ENCODE data around the gene NAT8L. TPM values are rescaled to one million over a fixed set of nuclear protein-coding genes. Genes with fewer than 3 reads are reported as not detected.
A peak's percentile ranks its signal among the peaks of the same experiment; 100 is the strongest.

The NAT8L gene
- total RNA-seq, 1 donor = under 0.01 TPM

DNA sequence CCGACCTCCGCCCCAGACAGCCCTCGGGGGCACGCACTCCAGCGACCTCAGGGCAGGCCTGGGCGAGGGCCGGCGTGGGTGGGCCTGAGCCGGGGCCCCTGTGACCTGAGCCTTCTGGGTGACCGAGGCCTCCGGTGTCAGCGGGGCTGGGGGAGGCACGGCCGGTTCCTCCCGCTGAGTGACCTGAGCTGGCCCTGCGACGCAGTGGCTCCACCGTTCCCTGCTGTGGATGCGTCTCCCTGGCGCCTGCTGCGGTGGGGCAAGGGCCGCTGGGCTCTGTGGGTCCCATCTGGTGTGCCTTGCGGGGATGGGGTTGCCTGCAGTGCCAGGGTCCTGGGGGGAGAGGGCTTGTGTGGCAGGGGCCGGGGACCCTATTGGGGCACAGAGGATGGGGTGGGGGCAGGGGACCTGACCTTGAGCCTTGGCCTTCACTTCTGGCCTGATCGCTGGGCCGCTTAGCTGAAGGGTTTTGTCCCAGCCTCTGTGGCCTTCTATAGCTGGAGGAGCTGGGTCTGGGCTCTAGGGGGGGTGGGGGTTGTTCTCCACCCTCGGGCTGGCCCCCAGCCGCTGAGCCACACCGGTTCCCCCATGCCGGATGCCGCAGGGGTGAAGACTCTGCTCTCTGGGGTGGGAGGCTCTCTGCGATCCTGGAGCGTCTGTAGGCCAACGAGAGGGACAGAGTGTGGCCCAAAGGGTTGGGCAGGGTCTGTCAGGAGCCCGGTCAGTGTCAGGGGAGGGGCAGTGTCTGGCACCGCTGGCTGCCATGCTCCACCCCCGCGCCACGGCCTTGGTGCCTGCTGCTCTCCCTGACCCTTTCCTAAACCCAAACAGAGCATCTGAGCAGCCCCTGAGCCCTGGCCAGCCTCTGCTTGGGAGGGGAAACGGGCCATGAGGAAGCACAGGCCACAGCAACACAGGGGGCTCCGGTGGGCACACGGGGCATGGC lies 2.3 kb downstream of the NAT8L start:
- no peak overlapping the region for H3K4me3 ChIP-seq (ENCODE audit: insufficient read depth, low read length)
- H3K36me3 ChIP-seq (ENCODE audit: insufficient read depth, low read length) = no peaks in the 10 kb centered on the region
- no peak overlapping the region for H3K4me2 ChIP-seq (ENCODE audit: insufficient read depth, low read length)
- H3K9me3 ChIP-seq (ENCODE audit: low read depth, low read length) = no peaks in the 10 kb centered on the region
- no peak overlapping the region for H3K27ac ChIP-seq (ENCODE audit: low read depth, low read length)
- H2AFZ ChIP-seq (ENCODE audit: low read length) = no peak overlapping the region
- H3K4me1 ChIP-seq (ENCODE audit: insufficient read depth, low read length) = no peaks in the 10 kb centered on the region
- DNase-seq (ENCODE audit: insufficient read length, low spot score, missing footprints) = peak; percentile 86
- no peaks in the 10 kb centered on the region for H3K79me2 ChIP-seq (ENCODE audit: insufficient read depth, low read length)
- TF ChIP-seq CTCF (IDR thresholded peaks at IDR 0.05; ENCODE audit: extremely low read depth, low read depth, low read length) = no peak
- H4K20me1 ChIP-seq (ENCODE audit: insufficient read depth, low read length) = no peaks in the 10 kb centered on the region
- peaks cover 23% of the 10 kb centered on the region for H3K27me3 ChIP-seq (ENCODE audit: insufficient read depth, low read length)

DNA sequence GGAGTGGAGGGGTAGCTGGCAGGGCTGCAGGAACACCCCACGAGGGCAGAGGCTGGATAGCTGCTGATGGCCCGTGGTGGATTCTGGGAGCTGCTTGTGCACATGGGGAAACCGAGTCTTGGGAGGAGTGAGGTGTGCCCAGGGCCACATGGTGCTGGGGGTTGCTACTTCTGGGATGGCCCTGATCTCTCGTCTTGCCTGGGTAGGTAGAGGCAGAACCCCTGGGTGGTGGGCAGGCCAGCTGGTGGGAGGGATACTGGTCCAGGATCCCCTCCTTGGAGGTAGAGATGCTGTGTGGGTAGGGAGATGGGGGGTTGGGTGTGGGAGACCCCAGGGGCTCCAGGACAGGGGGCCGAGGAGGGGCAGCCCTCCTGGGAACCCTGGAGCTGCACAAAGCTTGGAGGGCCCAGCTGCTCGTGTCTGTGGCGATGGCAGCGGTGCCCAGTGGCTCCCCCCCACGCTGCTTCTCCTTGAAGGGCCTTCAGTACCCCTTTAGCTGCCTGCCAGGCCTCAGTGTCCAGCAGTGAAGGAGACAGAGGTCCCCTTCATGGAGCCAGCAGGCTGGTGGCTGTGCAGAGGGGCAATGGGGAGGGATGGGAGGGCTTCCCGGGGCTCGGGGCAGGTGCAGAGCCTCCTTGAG lies 3.2 kb downstream of the NAT8L start:
- Histone ChIP-seq H3K36me3 (ENCODE audit: insufficient read depth, low read length) (no peaks in the 10 kb centered on the region), H4K20me1 (ENCODE audit: insufficient read depth, low read length) (no peaks in the 10 kb centered on the region), H3K4me3 (ENCODE audit: insufficient read depth, low read length) (no peak overlapping the region), H3K4me2 (ENCODE audit: insufficient read depth, low read length) (no peak overlapping the region), H3K27me3 (ENCODE audit: insufficient read depth, low read length) (peaks cover 17% of the 10 kb centered on the region), H3K4me1 (ENCODE audit: insufficient read depth, low read length) (no peaks in the 10 kb centered on the region), H3K79me2 (ENCODE audit: insufficient read depth, low read length) (no peaks in the 10 kb centered on the region), H3K9me3 (ENCODE audit: low read depth, low read length) (no peaks in the 10 kb centered on the region), H3K27ac (ENCODE audit: low read depth, low read length) (no peak overlapping the region), H2AFZ (ENCODE audit: low read length) (no peak overlapping the region)
- no peak for TF ChIP-seq CTCF (IDR thresholded peaks at IDR 0.05; ENCODE audit: extremely low read depth, low read depth, low read length)
- no peak for DNase-seq (ENCODE audit: insufficient read length, low spot score, missing footprints)

DNA sequence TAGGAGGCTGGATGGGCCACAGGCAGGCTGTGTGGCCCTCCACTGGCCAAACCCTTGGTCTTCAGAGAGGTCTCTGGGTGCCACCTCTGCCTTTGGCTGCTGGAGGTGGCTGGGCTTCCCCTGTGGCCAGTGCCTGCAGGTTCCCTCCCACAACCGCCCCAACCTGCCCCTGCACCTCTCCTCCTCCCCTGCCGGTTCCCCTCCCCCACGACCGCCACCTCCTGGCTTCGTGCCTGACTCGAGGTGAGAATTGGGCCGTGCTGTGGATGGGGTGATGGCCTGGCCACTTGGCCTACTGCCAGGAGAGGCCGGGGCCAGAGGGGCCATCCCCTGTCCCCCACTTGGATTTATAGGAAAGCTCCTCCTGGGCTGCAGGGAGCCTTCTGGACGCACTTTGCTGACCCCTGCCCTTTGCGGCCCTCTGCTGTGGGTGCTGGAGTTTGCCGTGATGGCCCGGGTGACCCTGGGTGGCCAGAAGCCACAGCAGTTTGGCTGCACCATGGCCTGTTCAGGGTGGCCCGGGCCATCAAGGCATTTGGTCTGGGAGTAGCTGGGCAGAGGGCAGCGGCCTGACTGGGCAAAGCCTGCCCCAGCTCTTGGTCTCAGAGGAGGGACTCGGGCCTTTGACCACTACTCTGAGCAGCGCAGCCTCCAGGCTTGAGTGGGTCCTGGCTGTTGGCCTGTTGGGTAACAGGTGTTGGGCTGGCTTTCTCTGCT lies 3.8 kb downstream of the NAT8L start:
- H4K20me1 ChIP-seq (ENCODE audit: insufficient read depth, low read length) = no peaks in the 10 kb centered on the region
- peak; percentile 87 for DNase-seq (ENCODE audit: insufficient read length, low spot score, missing footprints)
- no peak overlapping the region for H3K27ac ChIP-seq (ENCODE audit: low read depth, low read length)
- H3K4me3 ChIP-seq (ENCODE audit: insufficient read depth, low read length) = no peak overlapping the region
- H3K4me1 ChIP-seq (ENCODE audit: insufficient read depth, low read length) = no peaks in the 10 kb centered on the region
- no peaks in the 10 kb centered on the region for H3K36me3 ChIP-seq (ENCODE audit: insufficient read depth, low read length)
- H3K4me2 ChIP-seq (ENCODE audit: insufficient read depth, low read length) = no peak overlapping the region
- H3K9me3 ChIP-seq (ENCODE audit: low read depth, low read length) = no peaks in the 10 kb centered on the region
- H2AFZ ChIP-seq (ENCODE audit: low read length) = no peak overlapping the region
- H3K79me2 ChIP-seq (ENCODE audit: insufficient read depth, low read length) = no peaks in the 10 kb centered on the region
- peaks cover 10% of the 10 kb centered on the region for H3K27me3 ChIP-seq (ENCODE audit: insufficient read depth, low read length)
- no peak for TF ChIP-seq CTCF (IDR thresholded peaks at IDR 0.05; ENCODE audit: extremely low read depth, low read depth, low read length)
